ENCODE measurements around the gene IDH3A.

The IDH3A gene

DNA sequence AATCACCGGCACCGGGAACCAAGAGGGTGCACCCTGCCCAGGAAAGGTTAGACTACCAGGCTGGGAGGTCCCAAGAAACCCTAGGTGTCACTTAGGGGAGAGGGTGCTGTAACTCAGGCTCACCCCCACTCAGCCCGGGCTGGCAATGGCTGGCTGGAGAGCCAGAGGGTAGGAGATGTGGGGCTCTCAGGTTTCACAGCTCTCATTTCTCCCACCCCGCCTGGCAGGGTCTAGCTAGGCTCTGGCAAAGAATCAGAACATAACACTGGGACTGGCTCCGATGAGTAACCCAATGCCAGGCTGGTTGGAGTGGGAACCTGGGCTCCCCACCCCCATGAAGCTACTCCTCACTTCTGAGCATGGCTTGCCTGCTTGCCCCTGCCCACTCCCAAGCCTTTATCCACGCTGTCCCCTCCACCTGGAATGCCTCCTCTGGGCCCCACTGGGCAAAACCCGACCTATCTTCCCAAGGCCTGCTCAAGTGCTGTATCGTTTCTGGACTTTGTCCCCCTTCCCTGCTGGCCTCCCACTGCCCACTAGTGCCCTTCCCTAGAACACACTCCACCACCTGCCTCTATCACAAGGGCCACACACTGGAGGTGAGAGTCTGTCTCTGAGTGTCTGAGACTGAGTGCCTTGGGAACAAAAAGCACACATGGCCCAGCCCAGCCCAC, 19.9 kb upstream of the IDH3A start:
- no peak for DNase-seq (ENCODE audit: low read depth)
- TF ChIP-seq, protein P1, sequence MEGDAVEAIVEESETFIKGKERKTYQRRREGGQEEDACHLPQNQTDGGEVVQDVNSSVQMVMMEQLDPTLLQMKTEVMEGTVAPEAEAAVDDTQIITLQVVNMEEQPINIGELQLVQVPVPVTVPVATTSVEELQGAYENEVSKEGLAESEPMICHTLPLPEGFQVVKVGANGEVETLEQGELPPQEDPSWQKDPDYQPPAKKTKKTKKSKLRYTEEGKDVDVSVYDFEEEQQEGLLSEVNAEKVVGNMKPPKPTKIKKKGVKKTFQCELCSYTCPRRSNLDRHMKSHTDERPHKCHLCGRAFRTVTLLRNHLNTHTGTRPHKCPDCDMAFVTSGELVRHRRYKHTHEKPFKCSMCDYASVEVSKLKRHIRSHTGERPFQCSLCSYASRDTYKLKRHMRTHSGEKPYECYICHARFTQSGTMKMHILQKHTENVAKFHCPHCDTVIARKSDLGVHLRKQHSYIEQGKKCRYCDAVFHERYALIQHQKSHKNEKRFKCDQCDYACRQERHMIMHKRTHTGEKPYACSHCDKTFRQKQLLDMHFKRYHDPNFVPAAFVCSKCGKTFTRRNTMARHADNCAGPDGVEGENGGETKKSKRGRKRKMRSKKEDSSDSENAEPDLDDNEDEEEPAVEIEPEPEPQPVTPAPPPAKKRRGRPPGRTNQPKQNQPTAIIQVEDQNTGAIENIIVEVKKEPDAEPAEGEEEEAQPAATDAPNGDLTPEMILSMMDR (IDR thresholded peaks at IDR 0.05; ENCODE audit: low read length, missing control alignments): no peak
- no peak overlapping the region for H3K4me3 ChIP-seq (replicated peaks; ENCODE audit: low read depth, low read length)

DNA sequence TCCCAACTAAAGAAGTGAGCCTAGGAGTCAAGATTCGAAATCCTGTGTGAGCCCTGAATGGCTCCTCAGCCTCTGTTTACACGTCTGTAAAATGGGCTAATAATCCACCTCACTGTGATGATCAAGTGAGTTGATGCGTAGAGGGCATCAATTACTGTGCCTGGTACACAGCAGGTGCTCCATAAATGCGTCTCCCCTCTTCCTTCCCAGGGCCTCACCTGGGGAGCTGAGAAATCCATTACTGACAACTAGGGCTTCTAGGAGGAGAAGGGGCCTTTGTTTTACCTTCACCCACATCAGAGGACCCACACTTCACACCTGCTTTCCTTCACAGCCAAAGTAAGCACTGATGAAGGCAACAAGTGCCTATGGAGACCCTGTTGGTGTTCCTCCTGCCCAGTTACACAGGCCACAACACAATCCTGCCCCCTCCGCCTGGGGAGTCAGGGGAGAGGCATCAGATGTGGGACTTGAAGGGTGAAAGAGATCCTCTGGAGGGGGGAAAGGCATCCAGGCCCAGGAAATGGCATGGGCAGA, 19.3 kb upstream of the IDH3A start:
- no peak for DNase-seq (ENCODE audit: low read depth)
- no peak overlapping the region for H3K4me3 ChIP-seq (replicated peaks; ENCODE audit: low read depth, low read length)
- TF ChIP-seq, protein P1 (IDR thresholded peaks at IDR 0.05; ENCODE audit: low read length, missing control alignments): no peak

DNA sequence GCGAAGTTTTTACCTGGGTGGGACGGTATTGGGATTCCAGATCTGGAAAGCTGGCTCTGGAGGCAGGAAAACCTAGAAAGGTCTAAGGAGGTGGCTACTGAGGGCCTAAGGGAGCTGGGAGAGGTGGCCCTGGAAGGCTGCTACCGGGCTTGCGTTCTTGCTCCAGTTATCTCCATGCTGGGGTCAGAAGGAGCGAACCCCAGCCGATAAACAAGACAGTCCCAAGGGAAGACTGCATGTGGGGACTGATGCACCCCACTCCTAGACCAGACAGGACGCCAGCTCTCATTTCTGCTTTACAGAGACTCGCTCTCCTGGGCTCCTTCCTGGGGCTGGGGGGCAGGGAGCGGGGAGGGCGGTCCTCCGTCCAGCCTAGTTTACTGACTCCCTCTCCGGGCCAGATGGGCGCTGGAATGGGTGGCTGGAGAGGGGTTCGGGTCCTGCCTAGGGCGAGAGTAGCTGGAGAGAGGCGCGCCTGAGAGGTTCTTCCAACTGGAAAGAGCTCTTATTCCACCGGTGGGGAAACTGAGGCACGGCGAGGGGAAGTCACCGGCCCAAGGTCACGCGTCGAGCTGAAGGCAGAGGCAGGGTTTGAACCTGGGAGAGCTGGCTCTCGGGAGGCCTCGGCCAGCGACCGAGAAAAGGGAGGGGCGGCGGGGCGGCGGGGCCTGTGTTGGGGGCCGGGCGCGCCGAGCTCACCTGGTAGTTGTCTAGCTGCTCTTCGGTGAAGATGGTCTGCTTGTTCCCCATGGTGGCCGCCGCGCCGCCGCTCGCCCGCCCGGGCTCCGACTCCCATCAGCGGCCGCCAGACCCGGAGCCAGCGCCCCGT, 18.5 kb upstream of the IDH3A start:
- peak overlapping the region; percentile 14 for H3K4me3 ChIP-seq (replicated peaks; ENCODE audit: low read depth, low read length)
- TF ChIP-seq, protein P1 (IDR thresholded peaks at IDR 0.05; ENCODE audit: low read length, missing control alignments): no peak
- no peak for DNase-seq (ENCODE audit: low read depth)

DNA sequence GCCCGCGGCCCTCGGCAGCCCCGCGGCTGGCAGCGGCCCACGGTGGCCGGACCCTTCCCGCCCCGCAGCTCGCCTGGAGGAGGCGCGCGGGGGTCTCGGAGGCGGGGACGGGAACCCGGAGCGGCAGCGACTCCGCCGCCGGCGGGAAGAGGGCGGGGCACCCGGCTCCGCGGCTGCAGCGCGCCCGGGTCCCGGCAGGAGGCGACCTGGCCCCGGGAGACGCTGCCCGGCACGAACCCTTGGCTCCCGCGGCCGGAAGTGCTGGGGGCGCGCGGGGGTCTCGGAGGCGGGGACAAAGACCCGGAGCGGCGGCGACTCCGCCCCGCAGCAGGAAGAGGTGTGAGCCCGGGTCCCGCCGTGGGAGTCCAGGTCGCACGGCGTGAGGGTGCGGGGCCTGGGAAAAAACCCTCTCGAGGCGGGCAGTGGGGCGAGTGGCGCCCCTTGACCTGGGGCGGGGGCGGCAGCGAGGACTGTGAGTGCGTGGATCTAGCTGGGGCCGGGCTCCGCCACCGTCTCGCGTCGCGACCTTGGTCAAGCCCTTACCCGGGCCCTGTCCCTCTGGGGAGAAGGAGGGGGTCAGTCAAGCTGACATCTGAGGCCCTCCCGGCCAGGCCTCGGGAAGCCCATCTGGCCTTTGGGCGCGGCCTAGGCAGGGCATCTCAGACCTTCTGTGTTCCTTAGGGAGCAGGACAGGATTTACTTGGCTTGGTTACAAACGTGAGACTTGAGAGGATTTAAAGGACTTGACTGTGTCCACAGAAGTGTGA, 17.7 kb upstream of the IDH3A start, which contains the start of gene CIB2:
CIB2 (minus strand) TSS at position 151 of the 767 bp plus-strand sequence. CDS start 230 bp downstream, outside the sequence.
- DNase-seq (ENCODE audit: low read depth): peak; percentile 53
- TF ChIP-seq, protein P1 (IDR thresholded peaks at IDR 0.05; ENCODE audit: low read length, missing control alignments): no peak
- peak within 1 kb of the TSS; percentile 66 for H3K4me3 ChIP-seq (replicated peaks; ENCODE audit: low read depth, low read length)

DNA sequence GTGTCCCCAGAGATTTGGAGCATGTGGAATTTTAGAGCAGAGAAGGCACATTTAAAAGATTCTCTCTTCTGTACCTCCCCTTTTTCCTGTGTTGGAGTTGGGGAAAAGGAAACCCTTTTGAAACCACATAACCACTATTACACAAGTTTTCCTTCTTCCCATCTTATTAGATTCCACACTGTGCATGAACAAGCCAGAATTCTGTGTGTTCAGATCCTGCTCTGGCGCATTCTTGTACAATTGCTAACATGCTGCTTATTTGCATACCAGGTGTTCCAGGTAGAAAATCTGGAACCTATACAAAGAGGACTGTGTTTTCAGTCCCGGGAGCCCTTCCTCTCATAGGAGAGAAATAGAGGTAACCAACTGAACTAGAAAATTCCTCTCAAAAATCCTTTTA, 15.4 kb upstream of the IDH3A start:
- H3K4me3 ChIP-seq (replicated peaks; ENCODE audit: low read depth, low read length): no peak overlapping the region
- DNase-seq (ENCODE audit: low read depth): no peak
- TF ChIP-seq, protein P1 (IDR thresholded peaks at IDR 0.05; ENCODE audit: low read length, missing control alignments): no peak

DNA sequence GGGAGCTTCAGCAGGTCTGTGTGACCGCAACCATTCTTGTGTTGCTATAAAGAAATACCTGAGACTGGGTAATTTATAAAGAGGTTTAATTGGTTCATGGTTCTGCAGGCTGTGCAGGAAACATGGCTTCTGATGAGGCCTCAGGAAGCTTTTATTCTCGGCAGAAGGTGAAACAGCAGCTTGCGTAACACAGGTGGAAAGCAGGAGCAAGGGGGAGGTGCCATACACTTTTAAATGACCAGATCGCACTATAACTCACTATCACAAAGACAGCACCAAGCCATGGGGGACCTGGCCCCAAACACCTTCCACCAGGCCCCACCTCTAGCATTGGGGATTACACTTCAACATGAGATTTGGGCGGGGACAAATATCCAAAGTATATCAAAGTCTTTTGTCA, 9.6 kb upstream of the IDH3A start:
- TF ChIP-seq, protein P1 (IDR thresholded peaks at IDR 0.05; ENCODE audit: low read length, missing control alignments): no peak
- DNase-seq (ENCODE audit: low read depth): no peak
- no peak overlapping the region for H3K4me3 ChIP-seq (replicated peaks; ENCODE audit: low read depth, low read length)
